Measurements from ENCODE around the gene HMGB1.

The HMGB1 gene

GRCh38 chr13:30481241-30481760, 15.6 kb upstream of the HMGB1 start:
- TF ChIP-seq CTCF (IDR thresholded peaks at IDR 0.05) (no peak), ZFX (IDR thresholded peaks at IDR 0.05; ENCODE audit: borderline replicate concordance) (no peak)
- no peak overlapping the region for H3K27ac ChIP-seq

GRCh38 chr13:30480292-30480950, 14.7 kb upstream of the HMGB1 start:
- no peak overlapping the region for H3K27ac ChIP-seq
- TF ChIP-seq CTCF (IDR thresholded peaks at IDR 0.05): no peak
- TF ChIP-seq ZFX (IDR thresholded peaks at IDR 0.05; ENCODE audit: borderline replicate concordance): no peak

DNA sequence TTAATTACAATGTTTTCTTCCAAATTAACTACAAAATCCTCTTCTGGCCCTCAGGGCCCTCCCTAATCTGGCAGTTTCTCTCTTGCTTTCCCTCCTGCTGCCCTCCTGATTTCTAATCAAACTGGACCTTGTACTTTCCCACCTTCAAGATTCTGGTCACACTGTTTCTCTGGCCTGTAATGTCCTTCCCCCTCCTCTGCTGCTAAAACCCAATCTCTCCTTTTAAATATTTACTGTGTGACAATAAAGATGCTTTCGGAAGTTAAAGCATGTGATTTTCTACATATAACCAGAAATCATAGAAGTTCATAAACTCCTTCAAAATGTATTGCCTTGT, 14.1 kb upstream of the HMGB1 start:
- no peak overlapping the region for H3K27ac ChIP-seq
- TF ChIP-seq ZFX (IDR thresholded peaks at IDR 0.05; ENCODE audit: borderline replicate concordance) (no peak), CTCF (IDR thresholded peaks at IDR 0.05) (no peak)

DNA sequence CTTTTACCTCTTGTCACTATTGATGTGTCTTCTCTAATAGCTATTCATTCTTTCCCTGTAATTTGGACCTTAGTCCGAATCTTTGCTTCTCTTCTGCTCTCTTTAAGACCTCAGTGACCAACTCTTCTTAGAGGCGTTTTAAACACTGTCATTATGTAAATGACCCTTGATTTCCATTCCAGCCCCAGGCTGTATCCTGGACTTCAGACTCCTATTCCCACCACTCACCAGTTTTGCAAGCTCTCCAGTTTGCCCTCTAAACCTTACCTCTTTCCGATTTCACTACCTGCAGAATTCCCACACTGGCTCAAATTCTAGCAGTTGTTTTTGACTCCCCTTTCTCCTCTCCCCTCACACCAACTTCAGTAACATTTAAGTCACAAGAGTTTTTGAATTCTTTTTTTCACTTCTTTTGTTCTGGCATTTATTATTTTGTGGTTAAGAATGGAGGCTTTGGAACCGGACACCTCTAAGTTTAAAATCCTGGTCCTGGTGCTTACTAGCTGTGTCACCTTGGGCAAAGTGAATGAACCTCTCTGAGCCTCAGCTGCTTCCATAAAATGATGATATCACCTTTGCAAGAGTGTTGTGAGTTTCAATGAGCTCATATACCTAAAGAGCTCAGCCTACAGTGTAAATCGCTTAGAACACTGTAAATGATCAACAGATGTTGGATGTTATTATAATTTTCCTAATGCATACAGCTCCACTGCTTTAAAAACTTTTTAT, 13.6 kb upstream of the HMGB1 start:
- H3K27ac ChIP-seq: no peak overlapping the region
- TF ChIP-seq CTCF (IDR thresholded peaks at IDR 0.05) (no peak), ZFX (IDR thresholded peaks at IDR 0.05; ENCODE audit: borderline replicate concordance) (no peak)

DNA sequence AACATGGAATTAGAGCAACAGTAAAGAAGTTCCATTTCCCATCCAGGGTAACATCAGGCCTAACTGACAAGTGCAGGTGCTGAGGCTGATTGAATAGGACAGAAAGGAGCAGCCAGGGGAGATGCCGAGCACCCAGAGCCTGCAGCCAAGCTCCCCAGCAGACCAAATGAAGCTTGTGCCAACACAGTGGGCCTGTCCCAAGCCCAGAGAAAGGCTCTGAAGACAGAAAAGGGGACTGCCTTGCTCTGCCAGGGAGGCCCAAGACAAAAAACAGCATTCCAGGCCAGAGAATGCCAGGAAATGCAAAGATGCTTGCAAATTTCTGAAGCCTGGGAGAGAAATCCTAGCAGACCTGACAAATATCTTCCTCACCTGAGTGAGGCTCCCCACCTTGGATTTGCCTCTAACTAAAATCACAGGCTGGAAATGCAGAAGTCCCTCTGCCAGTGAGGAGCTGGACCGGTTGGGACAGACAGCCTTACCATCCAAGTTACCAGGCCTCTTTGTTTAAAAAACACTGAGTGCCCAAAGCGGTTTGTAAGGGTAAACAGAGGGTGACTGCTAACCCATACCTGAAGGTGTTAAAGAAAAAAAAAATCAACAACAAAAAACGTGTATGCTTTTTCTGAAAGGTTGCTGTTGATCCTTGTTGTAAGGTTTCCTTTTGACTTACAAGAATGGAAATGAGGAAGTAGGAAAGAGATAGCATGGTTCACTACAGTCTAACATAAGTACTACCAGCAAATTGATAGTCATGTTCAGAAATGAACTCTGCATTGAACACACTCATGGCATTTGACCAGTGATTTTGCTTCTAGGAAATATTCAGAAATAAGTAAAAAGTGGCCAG, 11.8 kb upstream of the HMGB1 start:
- no peak overlapping the region for H3K27ac ChIP-seq
- TF ChIP-seq ZFX (IDR thresholded peaks at IDR 0.05; ENCODE audit: borderline replicate concordance) (no peak), CTCF (IDR thresholded peaks at IDR 0.05) (no peak)

DNA sequence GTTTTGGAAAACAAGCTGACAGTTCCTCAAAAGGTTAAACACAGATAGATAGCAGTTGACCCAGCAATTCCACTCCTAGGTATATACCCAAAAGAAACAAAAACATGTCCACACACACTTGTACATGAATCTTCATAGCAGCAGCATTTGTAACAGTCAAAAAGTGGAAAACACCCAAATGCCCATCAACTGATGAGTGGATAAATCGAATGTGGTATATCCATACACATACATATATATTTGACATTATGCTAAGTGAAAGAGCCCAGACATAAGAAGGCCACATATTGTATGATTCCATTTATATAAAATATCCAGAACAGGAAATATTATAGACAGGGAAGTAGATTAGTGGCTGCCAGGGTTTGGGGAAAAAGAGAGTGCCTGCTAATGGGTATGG, 7.9 kb upstream of the HMGB1 start:
- no peak for TF ChIP-seq CTCF (IDR thresholded peaks at IDR 0.05)
- TF ChIP-seq ZFX (IDR thresholded peaks at IDR 0.05; ENCODE audit: borderline replicate concordance): no peak
- no peak overlapping the region for H3K27ac ChIP-seq
